T47D (cell line): ENCODE measurements around the gene BEND7.
"Not testable (repeated sequence)": the region's sequence is repeated elsewhere in the genome, so short reads cannot be mapped to it uniquely, and the experiment has no call there.

Source experiments
- DNase-seq, 2 experiments: peaks; one replicate each; pipeline versions ENCODE4 v3.0.0 to v3.0.0-alpha.2; 2011 to 2012; ENCODE audit warnings: low read depth in 1 of 2, low spot score in 1 of 2
- JUND ChIP-seq: IDR thresholded peaks from 2 replicates; pipeline ENCODE4 v1.6.1; 2012; ENCODE audit warnings: low read depth
- in situ Hi-C: cut with HindIII; loops from 2 replicates; pipeline ENCODE4 v1.10.0; 2016; ENCODE audit warnings: low sequenced_read_pairs, low pct_unique_long_range_greater_than_20kb

The BEND7 gene

GRCh38 chr10:13449296-13449695 lies 79.5 kb downstream of the BEND7 start:
- in situ Hi-C loops, result no loop called here
- no peak for DNase-seq
- TF ChIP-seq JUND, result no peak

- no peak for TF ChIP-seq JUND
- no peak for DNase-seq
- in situ Hi-C loops, result no loop called here
These were observed 80.6 kb downstream of the BEND7 start for GRCh38 chr10:13448216-13448615.

GRCh38 chr10:13445656-13446400 lies 83.0 kb downstream of the BEND7 start:
- no peak for DNase-seq
- no peak for TF ChIP-seq JUND
- in situ Hi-C loops, result no loop called here

- no peak for TF ChIP-seq JUND
- no peak for DNase-seq
- in situ Hi-C loops, result no loop called here
These were observed 87.3 kb downstream of the BEND7 start for GRCh38 chr10:13441476-13441875.

- TF ChIP-seq JUND, result no peak
- DNase-seq, result peak; percentile 67 to 78
- in situ Hi-C loops, result no loop called here
These were observed 88.4 kb downstream of the BEND7 start for GRCh38 chr10:13440185-13441061.

GRCh38 chr10:13439313-13440184 lies 89.3 kb downstream of the BEND7 start:
- no peak for TF ChIP-seq JUND
- no peak for DNase-seq
- in situ Hi-C loops, result no loop called here

- no peak for DNase-seq
- in situ Hi-C loops, result no loop called here
- TF ChIP-seq JUND, result no peak
These were observed 91.7 kb downstream of the BEND7 start for GRCh38 chr10:13437026-13437555.

GRCh38 chr10:13427943-13428342 lies 100.9 kb downstream of the BEND7 start:
- in situ Hi-C loops, DNase-seq: not testable (repeated sequence)

GRCh38 chr10:13425397-13425796 lies 103.4 kb downstream of the BEND7 start:
- no peak for DNase-seq
- in situ Hi-C loops, result no loop called here
- no peak for TF ChIP-seq JUND

GRCh38 chr10:13422800-13423199 lies 106.0 kb downstream of the BEND7 start:
- no peak for TF ChIP-seq JUND

GRCh38 chr10:13421382-13421917 lies 107.4 kb downstream of the BEND7 start:
- no peak for DNase-seq
- in situ Hi-C loops, result no loop called here
- TF ChIP-seq JUND, result no peak

More at GRCh38 chr10:13422800-13423199, 106.0 kb downstream of the BEND7 start:
- DNase-seq, result no peak
- in situ Hi-C loops, result no loop called here
